GM13977 (cell line): ENCODE data around the gene NOL3.
A peak's percentile ranks its signal among the peaks of the same experiment; 100 is the strongest.

ENCODE experiments used
- DNase-seq: peaks from one replicate; pipeline ENCODE4 v3.0.0; 2012; ENCODE audit warnings: low spot score
- CTCF ChIP-seq: IDR thresholded peaks from 2 replicates; pipeline ENCODE4 v1.5.1; 2012; ENCODE audit warnings: mild to moderate bottlenecking, control low read depth; ENCODE audit not compliant: insufficient read depth; ENCODE audit errors: extremely low read depth, missing control alignments
- in situ Hi-C: fragments of 300-500 bp; cut with MboI; formaldehyde crosslinking; loops from one replicate; pipeline ENCODE4 v1.12.0; 2022; ENCODE audit warnings: low sequenced_read_pairs, low pct_unique_long_range_greater_than_20kb, mixed read lengths, inconsistent platforms; ENCODE audit not compliant: unreplicated experiment

Gene NOL3

GRCh38 chr16:67188323-67188722 lies 18.0 kb downstream of the NOL3 start:
- DNase-seq: no peak
- in situ Hi-C loops: no loop called here
- TF ChIP-seq CTCF: no peak

GRCh38 chr16:67188798-67189197 lies 18.5 kb downstream of the NOL3 start:
- in situ Hi-C loops: no loop called here
- no peak for DNase-seq
- TF ChIP-seq CTCF: no peak

GRCh38 chr16:67190041-67190440 lies 19.7 kb downstream of the NOL3 start, which contains the start of gene EXOC3L1:
Gene EXOC3L1, minus strand, starts transcription at chr16:67190136. Its CDS starts 460 bp downstream, at chr16:67189676.
- no peak for DNase-seq
- in situ Hi-C loops: no loop called here
- no peak for TF ChIP-seq CTCF

GRCh38 chr16:67190448-67191399 lies 20.4 kb downstream of the NOL3 start:
- in situ Hi-C loops: no loop called here
- no peak for TF ChIP-seq CTCF
- no peak for DNase-seq

- DNase-seq: no peak
- in situ Hi-C loops: no loop called here
- no peak for TF ChIP-seq CTCF
Measured at GRCh38 chr16:67191411-67191994, 21.2 kb downstream of the NOL3 start.

GRCh38 chr16:67191995-67192681 lies 21.8 kb downstream of the NOL3 start, which contains the start of gene E2F4:
Gene E2F4, plus strand, starts transcription at chr16:67192155. Its CDS starts 73 bp downstream, at chr16:67192228.
- in situ Hi-C loops: no loop called here

More at GRCh38 chr16:67191995-67192681, 21.8 kb downstream of the NOL3 start, which contains the start of gene E2F4:
- DNase-seq: peak; percentile 98
- no peak for TF ChIP-seq CTCF
